AG04449 (cell line): ENCODE data around the gene PELO.

Experiments used
- CTCF ChIA-PET: fragments of 350-600 bp; formaldehyde crosslinking; extraction: SDS; loops from one replicate; lab custom pipeline; 2021; ENCODE audit warnings: antibody characterized with exemption; lab: Yijun Ruan, JAX
- POLR2A ChIA-PET: fragments of 400-600, 350-600 bp; formaldehyde crosslinking; extraction: SDS; loops from one replicate; lab custom pipeline; 2020; ENCODE audit warnings: antibody characterized with exemption, inconsistent platforms; lab: Yijun Ruan, JAX
- DNase-seq: peaks from one replicate; pipeline ENCODE4 v3.0.0-alpha.2; 2010; ENCODE audit warnings: low read depth, low spot score
- H3K4me3 ChIP-seq: 2 replicates; pipeline ENCODE4 v1.5.1; 2011; ENCODE audit warnings: low read depth, mild to moderate bottlenecking, control low read depth, low read length
- TF ChIP-seq, protein P1 (sequence below): IDR thresholded peaks from one replicate; pipeline ENCODE4 v1.5.1; 2011; ENCODE audit warnings: mild to moderate bottlenecking, moderate library complexity, low read length, control low read depth, inconsistent platforms; ENCODE audit not compliant: insufficient read depth; ENCODE audit errors: missing control alignments

Gene PELO

DNA sequence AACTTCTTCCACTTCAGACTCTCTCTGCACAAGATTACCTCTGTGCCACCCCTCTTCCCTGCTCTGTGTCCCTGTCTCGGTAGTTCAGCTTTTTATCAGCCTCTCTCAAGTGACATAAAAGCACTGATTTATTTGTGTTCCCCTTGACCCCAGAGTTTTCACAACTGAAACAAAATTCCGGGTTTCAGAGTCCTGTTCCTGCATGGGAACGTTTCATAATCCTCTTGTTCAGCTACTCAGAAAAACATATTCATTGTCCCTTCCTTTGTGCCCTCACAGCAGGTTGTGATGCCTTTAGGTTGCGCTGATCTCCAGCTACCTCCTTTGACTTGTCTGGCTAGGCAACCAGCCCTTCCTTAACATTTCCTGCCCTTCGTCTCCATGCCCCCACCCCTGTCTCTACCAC is 13.7 kb upstream of the PELO start:
- TF ChIP-seq, protein P1, sequence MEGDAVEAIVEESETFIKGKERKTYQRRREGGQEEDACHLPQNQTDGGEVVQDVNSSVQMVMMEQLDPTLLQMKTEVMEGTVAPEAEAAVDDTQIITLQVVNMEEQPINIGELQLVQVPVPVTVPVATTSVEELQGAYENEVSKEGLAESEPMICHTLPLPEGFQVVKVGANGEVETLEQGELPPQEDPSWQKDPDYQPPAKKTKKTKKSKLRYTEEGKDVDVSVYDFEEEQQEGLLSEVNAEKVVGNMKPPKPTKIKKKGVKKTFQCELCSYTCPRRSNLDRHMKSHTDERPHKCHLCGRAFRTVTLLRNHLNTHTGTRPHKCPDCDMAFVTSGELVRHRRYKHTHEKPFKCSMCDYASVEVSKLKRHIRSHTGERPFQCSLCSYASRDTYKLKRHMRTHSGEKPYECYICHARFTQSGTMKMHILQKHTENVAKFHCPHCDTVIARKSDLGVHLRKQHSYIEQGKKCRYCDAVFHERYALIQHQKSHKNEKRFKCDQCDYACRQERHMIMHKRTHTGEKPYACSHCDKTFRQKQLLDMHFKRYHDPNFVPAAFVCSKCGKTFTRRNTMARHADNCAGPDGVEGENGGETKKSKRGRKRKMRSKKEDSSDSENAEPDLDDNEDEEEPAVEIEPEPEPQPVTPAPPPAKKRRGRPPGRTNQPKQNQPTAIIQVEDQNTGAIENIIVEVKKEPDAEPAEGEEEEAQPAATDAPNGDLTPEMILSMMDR: no peak
- H3K4me3 ChIP-seq: no peak overlapping the region
- POLR2A ChIA-PET: no interaction called here
- CTCF ChIA-PET: interaction anchor here (1.0 kb wide), 1 partner anchor 145 kb away, joined by 3 read pairs; no protein-coding TSS in a partner anchor
- no peak for DNase-seq

DNA sequence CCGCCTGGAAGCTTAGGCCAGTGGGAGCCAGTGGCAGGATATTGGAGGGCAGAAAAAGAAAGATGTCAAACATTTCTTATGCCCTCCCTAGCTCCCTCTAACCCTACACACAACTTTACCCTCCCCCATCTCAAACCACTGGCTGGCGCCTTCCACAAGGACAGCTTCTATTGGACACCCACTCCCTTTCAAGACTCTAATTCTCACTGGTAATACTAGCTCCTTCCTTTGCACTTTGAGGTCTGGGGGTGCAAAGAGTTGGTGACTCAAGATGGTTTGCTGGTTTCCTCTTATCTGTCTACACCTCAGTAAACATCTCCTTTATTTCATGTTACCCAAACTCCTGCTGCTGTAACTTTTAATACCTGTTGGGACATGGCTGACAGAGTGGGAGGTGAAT is 11.6 kb upstream of the PELO start:
- CTCF ChIA-PET: interaction anchor here (1.0 to 1.5 kb wide), 2 partner anchors 11 to 83 kb away, joined by 3 to 4 read pairs; no protein-coding TSS in a partner anchor
- no peak overlapping the region for H3K4me3 ChIP-seq
- DNase-seq: no peak
- TF ChIP-seq, protein P1: no peak
- POLR2A ChIA-PET: no interaction called here

DNA sequence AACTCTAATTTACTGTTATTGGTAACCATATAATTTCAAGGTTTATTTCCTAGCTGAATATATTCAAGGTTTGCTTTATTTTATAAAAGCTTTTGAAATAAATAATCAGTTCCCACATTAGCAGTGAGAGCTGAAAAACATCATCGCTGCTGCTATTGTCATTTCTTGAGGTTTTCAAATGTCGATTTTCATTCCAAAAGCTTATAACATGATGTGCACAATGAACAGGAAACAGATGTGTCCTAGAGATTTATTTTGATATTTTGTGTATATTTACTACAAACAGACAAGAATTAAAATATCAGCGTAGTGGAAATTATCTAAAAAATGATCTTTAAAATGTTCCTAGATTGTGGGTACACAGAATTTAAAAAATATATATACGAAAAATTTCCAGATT is 10.5 kb upstream of the PELO start:
- POLR2A ChIA-PET: no interaction called here
- TF ChIP-seq, protein P1: no peak
- CTCF ChIA-PET: interaction anchor here (1.0 kb wide), 1 partner anchor 12 kb away, joined by 4 read pairs; no protein-coding TSS in a partner anchor
- no peak overlapping the region for H3K4me3 ChIP-seq
- DNase-seq: no peak

DNA sequence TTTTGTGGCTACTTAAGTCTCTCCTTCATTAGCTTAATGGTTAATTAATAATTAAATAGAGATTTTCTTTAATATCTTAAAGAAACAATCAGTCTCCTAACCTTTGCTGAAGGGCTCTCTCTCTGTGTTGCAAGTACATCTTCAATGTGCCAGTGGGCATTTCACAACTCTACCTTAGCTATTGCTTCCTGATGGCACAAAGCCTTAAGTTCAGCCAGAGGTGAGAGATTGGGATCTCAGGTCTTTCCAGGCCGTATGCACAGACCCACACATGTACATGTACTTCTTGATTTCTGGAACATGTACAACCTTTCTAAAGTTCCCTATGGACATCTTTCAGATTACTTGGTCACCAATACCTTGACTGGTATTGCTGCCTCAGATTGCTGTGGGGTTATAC is 8.9 kb upstream of the PELO start:
- CTCF ChIA-PET: interaction anchor here (1.1 to 2.2 kb wide), 2 partner anchors 8 to 137 kb away, joined by 3 to 13 read pairs; partner anchors contain the start of genes ITGA1 and PELO
- no peak for DNase-seq
- POLR2A ChIA-PET: no interaction called here
- H3K4me3 ChIP-seq: no peak overlapping the region
- TF ChIP-seq, protein P1: no peak

DNA sequence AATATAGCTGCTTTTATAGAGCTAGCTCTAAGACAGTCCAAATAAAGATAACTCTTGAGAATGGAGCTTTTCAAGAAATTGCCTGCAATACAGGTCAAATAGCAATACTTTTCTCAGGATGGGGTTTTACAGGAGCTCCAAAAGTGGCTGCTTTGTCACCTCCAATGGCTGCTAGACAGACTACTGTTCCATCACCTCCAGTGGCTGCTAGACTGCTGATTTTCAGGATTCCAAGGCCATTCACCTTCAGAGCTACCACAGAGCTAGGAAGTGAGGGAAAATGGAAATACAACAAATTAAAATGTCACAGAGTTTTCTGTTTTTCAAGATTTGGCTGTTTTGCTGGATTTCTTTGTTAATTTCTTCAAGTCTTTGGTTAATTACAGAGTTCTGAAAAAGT is 8.5 kb upstream of the PELO start:
- no peak for DNase-seq
- ChIA-PET CTCF (interaction anchor here (2.2 kb wide), 1 partner anchor 8 kb away, joined by 13 read pairs; the partner anchor contains the start of genes ITGA1 and PELO), POLR2A (no interaction called here)

DNA sequence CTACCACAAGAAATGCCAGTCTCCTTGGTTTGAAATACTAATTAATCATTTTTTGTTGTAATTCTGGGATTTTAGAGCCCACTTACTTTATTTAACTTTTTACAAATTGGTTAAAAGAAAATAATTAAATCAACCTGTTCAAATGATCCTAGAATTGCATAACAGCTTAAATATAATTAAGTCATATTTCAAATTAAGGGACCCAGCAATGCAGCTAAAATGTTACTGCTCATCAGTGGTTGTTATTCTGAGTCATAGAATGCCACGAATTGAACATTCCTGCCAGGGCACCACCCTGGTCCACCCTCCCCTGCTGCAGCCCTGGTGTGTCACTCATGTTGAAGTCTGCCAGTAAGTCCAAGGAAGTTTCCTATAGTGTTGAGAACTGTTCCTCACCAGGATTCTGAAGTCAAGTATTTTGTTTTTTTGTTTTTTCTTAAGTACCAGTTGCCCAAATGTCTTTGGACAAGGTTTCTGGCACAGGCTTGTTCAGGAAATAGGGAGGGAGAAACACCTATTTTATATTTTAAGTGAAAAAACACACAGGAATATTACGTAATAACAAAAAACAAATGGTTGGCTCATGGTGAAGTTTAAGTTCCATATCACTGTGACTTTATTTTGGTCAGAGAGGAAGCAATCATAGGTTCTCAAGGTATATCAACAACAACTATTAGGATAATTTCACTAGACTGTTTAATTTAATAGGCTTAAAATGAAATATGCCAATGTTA is 4.3 kb upstream of the PELO start:
- DNase-seq: no peak
- ChIA-PET CTCF (interaction anchor here (1.4 kb wide), 1 partner anchor 90 kb away, joined by 5 read pairs; no protein-coding TSS in a partner anchor), POLR2A (no interaction called here)
- H3K4me3 ChIP-seq: no peak overlapping the region
- TF ChIP-seq, protein P1: no peak

More for the DNA sequence above, 8.5 kb upstream of the PELO start:
- no peak overlapping the region for H3K4me3 ChIP-seq
- TF ChIP-seq, protein P1: no peak
